GM23338 (cell line): ENCODE data around the gene ARHGAP12. TPM values are rescaled to one million over a fixed set of nuclear protein-coding genes. Genes with fewer than 3 reads are reported as not detected.

Experiments
- ATAC-seq: fragments of 200-7000 bp; cut with Tn5 transposase; 3 replicates; pipeline ENCODE4 v1.9.1; 2020
- DNase-seq: peaks from one replicate; pipeline ENCODE4 v3.0.0-alpha.2; 2015; ENCODE audit warnings: low spot score
- H2AFZ ChIP-seq: fragments of 200-600 bp; sonication (generic); 2 replicates; pipeline ENCODE4 v1.8.0; 2016; ENCODE audit warnings: antibody characterized with exemption, mild to moderate bottlenecking, moderate library complexity
- H3F3A ChIP-seq: fragments of 200-600 bp; sonication (generic); replicated peaks from 2 replicates; pipeline ENCODE4 v1.8.0; 2017; ENCODE audit warnings: antibody characterized with exemption, mixed run types, low read depth
- H3K27ac ChIP-seq: fragments of 200-600 bp; sonication (generic); 2 replicates; pipeline ENCODE4 v1.6.1; 2016; ENCODE audit warnings: low read depth
- H3K27me3 ChIP-seq: fragments of 200-600 bp; sonication (generic); 2 replicates; pipeline ENCODE4 v1.8.0; 2016; ENCODE audit warnings: mild to moderate bottlenecking, mixed run types, moderate library complexity; ENCODE audit not compliant: insufficient read depth
- H3K36me3 ChIP-seq: fragments of 200-600 bp; sonication (generic); 2 replicates; pipeline ENCODE4 v1.8.0; 2016; ENCODE audit warnings: mild to moderate bottlenecking; ENCODE audit not compliant: insufficient read depth
- H3K4me1 ChIP-seq: fragments of 200-600 bp; sonication (generic); 2 replicates; pipeline ENCODE4 v1.8.0; 2016; ENCODE audit warnings: mild to moderate bottlenecking, moderate library complexity; ENCODE audit not compliant: insufficient read depth
- H3K4me2 ChIP-seq: fragments of 200-600 bp; sonication (generic); 2 replicates; pipeline ENCODE4 v1.7.1; 2017; ENCODE audit warnings: mixed run types
- H3K4me3 ChIP-seq: fragments of 200-600 bp; sonication (generic); 2 replicates; pipeline ENCODE4 v1.6.1; 2016; ENCODE audit warnings: mixed run types
- H3K79me2 ChIP-seq: fragments of 200-600 bp; sonication (generic); replicated peaks from 2 replicates; pipeline ENCODE4 v1.8.0; 2017; ENCODE audit warnings: mild to moderate bottlenecking; ENCODE audit not compliant: insufficient read depth
- H3K9me2 ChIP-seq: fragments of 200-600 bp; sonication (generic); 2 replicates; pipeline ENCODE4 v1.8.0; 2017; ENCODE audit not compliant: insufficient read depth
- H4K20me1 ChIP-seq: fragments of 200-600 bp; sonication (generic); replicated peaks from 2 replicates; pipeline ENCODE4 v1.8.0; 2017; ENCODE audit warnings: mild to moderate bottlenecking; ENCODE audit not compliant: insufficient read depth
- H3K27ac Mint-ChIP-seq: 2 replicates; pipeline ENCODE4 v1.8.0; 2020; ENCODE audit warnings: inconsistent platforms, mild to moderate bottlenecking, moderate library complexity, mixed read lengths
- H3K27me3 Mint-ChIP-seq: 3 replicates; pipeline ENCODE4 v1.8.0; 2022; ENCODE audit warnings: low read depth, mild to moderate bottlenecking, moderate library complexity, mixed read lengths, inconsistent platforms; ENCODE audit not compliant: insufficient read depth, poor library complexity
- H3K36me3 Mint-ChIP-seq: 3 replicates; pipeline ENCODE4 v1.8.0; 2021; ENCODE audit warnings: low read depth, mild to moderate bottlenecking, inconsistent platforms, moderate library complexity, mixed read lengths
- H3K4me1 Mint-ChIP-seq: 3 replicates; pipeline ENCODE4 v1.8.0; 2020; ENCODE audit warnings: mild to moderate bottlenecking, inconsistent platforms, mixed read lengths
- H3K4me3 Mint-ChIP-seq: 3 replicates; pipeline ENCODE4 v1.8.0; 2021; ENCODE audit warnings: moderate library complexity, mild to moderate bottlenecking, inconsistent platforms, mixed read lengths
- H3K9me3 Mint-ChIP-seq: 3 replicates; pipeline ENCODE4 v1.8.0; 2020; ENCODE audit warnings: moderate library complexity, mild to moderate bottlenecking, inconsistent platforms, mixed read lengths
- CREB1 ChIP-seq: fragments of 250-450 bp; sonication (Bioruptor Pico); IDR thresholded peaks from 2 replicates; pipeline ENCODE4 v1.5.0; 2020; ENCODE audit warnings: low read depth, mild to moderate bottlenecking, moderate library complexity
- EZH2 ChIP-seq: fragments of 200-600 bp; sonication (generic); IDR thresholded peaks from one replicate; pipeline ENCODE4 v1.8.0; 2017; ENCODE audit warnings: antibody characterized with exemption, mild to moderate bottlenecking, low read depth; ENCODE audit not compliant: unreplicated experiment
- EZH2phosphoT487 ChIP-seq: fragments of 200-600 bp; sonication (generic); IDR thresholded peaks from one replicate; pipeline ENCODE4 v1.8.1; 2018; ENCODE audit warnings: antibody characterized with exemption; ENCODE audit not compliant: unreplicated experiment
- JUNB ChIP-seq: IDR thresholded peaks from one replicate; pipeline ENCODE4 v1.6.1; 2016; ENCODE audit warnings: antibody characterized with exemption; ENCODE audit not compliant: unreplicated experiment
- NANOG ChIP-seq: IDR thresholded peaks from 2 replicates; pipeline ENCODE4 v1.6.1; 2016; ENCODE audit warnings: antibody characterized with exemption, borderline replicate concordance
- POLR2AphosphoS5 ChIP-seq: IDR thresholded peaks from 2 replicates; pipeline ENCODE4 v1.6.1; 2016; ENCODE audit warnings: antibody characterized with exemption, low read depth
- STAT1 ChIP-seq: IDR thresholded peaks from one replicate; pipeline ENCODE4 v1.6.1; 2016; ENCODE audit warnings: antibody characterized with exemption; ENCODE audit not compliant: unreplicated experiment
- ZNF331 ChIP-seq: fragments of 250-450 bp; sonication (Bioruptor Pico); IDR thresholded peaks from 2 replicates; pipeline ENCODE4 v1.5.0; 2020; ENCODE audit warnings: low read depth, mild to moderate bottlenecking, moderate library complexity
- polyA plus RNA-seq: library from polyadenylated mRNA; unstranded; fragments of >200 nt; fragmentation: Nextera tagmentation; extraction: Ambion mirVana; gene quantifications from 2 replicates; pipeline ENCODE4 v1.2.1, GENCODE V29; 2016
- total RNA-seq: library from RNA; depleted of rRNA; stranded (reverse); fragments of >200 nt; shearing (Covaris generic); gene quantifications from 2 replicates; pipeline ENCODE4 v1.2.3, GENCODE V29; 2014
- TF ChIP-seq, protein P1 (sequence below): IDR thresholded peaks from one replicate; pipeline ENCODE4 v1.6.1; 2018; ENCODE audit warnings: antibody characterized with exemption; ENCODE audit not compliant: unreplicated experiment
- TF ChIP-seq, protein P2 (sequence below), 2 experiments: fragments of 200-600 bp in 1 of 2; sonication (generic) in 1 of 2; conservative IDR thresholded peaks; 2 replicates each; pipeline versions ENCODE4 v1.5.1 to v1.6.1; 2016 to 2017; ENCODE audit warnings: antibody characterized with exemption in 2 of 2, low read depth in 2 of 2, mild to moderate bottlenecking in 2 of 2, moderate library complexity in 1 of 2

The ARHGAP12 gene
- total and polyA plus RNA-seq, 2 experiments from 2014 or later: 27.5 to 50.7 TPM

DNA sequence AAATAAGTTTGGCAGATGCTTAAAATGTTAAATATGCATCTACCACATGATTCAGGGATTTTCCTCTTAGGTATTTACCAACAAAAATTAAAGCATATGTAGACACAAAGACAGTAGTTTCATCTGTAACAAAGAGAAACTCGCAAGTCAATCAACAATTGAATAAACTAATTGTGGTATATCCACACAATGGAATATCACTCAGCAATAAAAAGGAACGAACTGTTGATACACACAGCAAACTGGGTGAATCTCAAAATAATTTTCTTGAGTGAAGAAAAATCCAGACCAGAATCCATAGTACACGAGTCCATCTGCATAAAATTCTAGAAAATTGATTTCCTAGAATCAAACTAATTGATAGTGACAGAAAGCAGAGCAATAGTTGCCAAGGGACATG is 5.2 kb downstream of the ARHGAP12 start (continued):
- TF ChIP-seq EZH2: no peak

DNA sequence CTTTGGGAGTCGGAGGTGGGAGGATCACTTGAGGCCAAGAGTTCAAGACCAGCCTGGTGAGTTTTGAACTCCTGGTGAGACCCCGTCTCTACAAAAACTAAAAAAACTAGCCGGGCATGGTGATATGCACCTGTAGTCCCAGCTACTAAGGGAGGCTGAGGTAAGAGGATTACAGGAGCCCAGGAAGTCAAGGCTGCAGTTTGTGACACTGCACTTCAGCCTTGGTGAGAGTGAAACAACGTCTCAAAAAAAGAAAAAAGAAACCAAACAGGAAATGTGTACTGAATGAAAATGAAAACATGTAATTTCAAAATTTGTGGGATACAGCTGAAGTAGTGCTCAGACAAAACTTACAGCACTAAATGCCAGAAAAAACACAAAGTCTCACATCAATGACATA is 7.6 kb downstream of the ARHGAP12 start:
- Histone ChIP-seq H3F3A (no peaks in the 10 kb centered on the region; the same call in 1 of the 2 replicates), H3K4me3 (no peak overlapping the region), H3K4me2 (no peak overlapping the region), H2AFZ (no peak overlapping the region), H3K9me2 (no peaks in the 10 kb centered on the region), H3K4me1 (peaks cover 13% of the 10 kb centered on the region), H4K20me1 (peaks cover 32% of the 10 kb centered on the region), H3K79me2 (peaks cover 100% of the 10 kb centered on the region), H3K27me3 (no peaks in the 10 kb centered on the region), H3K27ac (no peak overlapping the region), H3K36me3 (no peaks in the 10 kb centered on the region)
- Mint-ChIP-seq H3K9me3 (peaks cover 5% of the 10 kb centered on the region; the same call in 2 of the 3 replicates), H3K4me3 (no peak overlapping the region), H3K27me3 (no peaks in the 10 kb centered on the region), H3K36me3 (peaks cover 21% of the 10 kb centered on the region; the same call in 2 of the 3 replicates), H3K4me1 (peaks cover 22% of the 10 kb centered on the region), H3K27ac (peak overlapping the region; percentile 83)
- DNase-seq: no peak
- TF ChIP-seq EZH2phosphoT487 (no peak), ZNF331 (CRISPR knock-in tag) (no peak), STAT1 (no peak), POLR2AphosphoS5 (no peak), CREB1 (CRISPR knock-in tag) (no peak), JUNB (no peak), EZH2 (no peak), NANOG (no peak)
- TF ChIP-seq, protein P1, sequence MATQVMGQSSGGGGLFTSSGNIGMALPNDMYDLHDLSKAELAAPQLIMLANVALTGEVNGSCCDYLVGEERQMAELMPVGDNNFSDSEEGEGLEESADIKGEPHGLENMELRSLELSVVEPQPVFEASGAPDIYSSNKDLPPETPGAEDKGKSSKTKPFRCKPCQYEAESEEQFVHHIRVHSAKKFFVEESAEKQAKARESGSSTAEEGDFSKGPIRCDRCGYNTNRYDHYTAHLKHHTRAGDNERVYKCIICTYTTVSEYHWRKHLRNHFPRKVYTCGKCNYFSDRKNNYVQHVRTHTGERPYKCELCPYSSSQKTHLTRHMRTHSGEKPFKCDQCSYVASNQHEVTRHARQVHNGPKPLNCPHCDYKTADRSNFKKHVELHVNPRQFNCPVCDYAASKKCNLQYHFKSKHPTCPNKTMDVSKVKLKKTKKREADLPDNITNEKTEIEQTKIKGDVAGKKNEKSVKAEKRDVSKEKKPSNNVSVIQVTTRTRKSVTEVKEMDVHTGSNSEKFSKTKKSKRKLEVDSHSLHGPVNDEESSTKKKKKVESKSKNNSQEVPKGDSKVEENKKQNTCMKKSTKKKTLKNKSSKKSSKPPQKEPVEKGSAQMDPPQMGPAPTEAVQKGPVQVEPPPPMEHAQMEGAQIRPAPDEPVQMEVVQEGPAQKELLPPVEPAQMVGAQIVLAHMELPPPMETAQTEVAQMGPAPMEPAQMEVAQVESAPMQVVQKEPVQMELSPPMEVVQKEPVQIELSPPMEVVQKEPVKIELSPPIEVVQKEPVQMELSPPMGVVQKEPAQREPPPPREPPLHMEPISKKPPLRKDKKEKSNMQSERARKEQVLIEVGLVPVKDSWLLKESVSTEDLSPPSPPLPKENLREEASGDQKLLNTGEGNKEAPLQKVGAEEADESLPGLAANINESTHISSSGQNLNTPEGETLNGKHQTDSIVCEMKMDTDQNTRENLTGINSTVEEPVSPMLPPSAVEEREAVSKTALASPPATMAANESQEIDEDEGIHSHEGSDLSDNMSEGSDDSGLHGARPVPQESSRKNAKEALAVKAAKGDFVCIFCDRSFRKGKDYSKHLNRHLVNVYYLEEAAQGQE: no peak
- TF ChIP-seq, protein P2, sequence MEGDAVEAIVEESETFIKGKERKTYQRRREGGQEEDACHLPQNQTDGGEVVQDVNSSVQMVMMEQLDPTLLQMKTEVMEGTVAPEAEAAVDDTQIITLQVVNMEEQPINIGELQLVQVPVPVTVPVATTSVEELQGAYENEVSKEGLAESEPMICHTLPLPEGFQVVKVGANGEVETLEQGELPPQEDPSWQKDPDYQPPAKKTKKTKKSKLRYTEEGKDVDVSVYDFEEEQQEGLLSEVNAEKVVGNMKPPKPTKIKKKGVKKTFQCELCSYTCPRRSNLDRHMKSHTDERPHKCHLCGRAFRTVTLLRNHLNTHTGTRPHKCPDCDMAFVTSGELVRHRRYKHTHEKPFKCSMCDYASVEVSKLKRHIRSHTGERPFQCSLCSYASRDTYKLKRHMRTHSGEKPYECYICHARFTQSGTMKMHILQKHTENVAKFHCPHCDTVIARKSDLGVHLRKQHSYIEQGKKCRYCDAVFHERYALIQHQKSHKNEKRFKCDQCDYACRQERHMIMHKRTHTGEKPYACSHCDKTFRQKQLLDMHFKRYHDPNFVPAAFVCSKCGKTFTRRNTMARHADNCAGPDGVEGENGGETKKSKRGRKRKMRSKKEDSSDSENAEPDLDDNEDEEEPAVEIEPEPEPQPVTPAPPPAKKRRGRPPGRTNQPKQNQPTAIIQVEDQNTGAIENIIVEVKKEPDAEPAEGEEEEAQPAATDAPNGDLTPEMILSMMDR (conservative IDR thresholded peaks at IDR 0.05; ENCODE audit: low read depth in 2 of 2): no peak
- no peak for ATAC-seq
